ENCODE measurements around the gene COL7A1. TPM values are rescaled to one million over a fixed set of nuclear protein-coding genes. Genes with fewer than 3 reads are reported as not detected.
A peak's percentile ranks its signal among the peaks of the same experiment; 100 is the strongest.

Gene COL7A1
- total RNA-seq, 1 experiment from 2014 or later: 40.0 TPM

GRCh38 chr3:48596157-48596556 lies 1.0 kb upstream of the COL7A1 start:
- intact Hi-C loops (cut with micrococcal nuclease; ENCODE audit: unreplicated experiment) (no loop called here), in situ Hi-C loops (cut with HindIII; ENCODE audit: low pct_unique_long_range_greater_than_20kb, low sequenced_read_pairs) (no loop called here)
- Histone ChIP-seq H3K9me3 (ENCODE audit: control insufficient read depth, insufficient read depth, low read depth, low read length) (no peaks in the 10 kb centered on the region), H3K27me3 (ENCODE audit: control insufficient read depth, insufficient read depth, low read length) (no peaks in the 10 kb centered on the region), H3K4me3 (ENCODE audit: low read depth in 2 of 2, low read length in 2 of 2) (no peak overlapping the region), H3K36me3 (ENCODE audit: control insufficient read depth, insufficient read depth, low read length) (no peaks in the 10 kb centered on the region), H3K4me1 (ENCODE audit: control insufficient read depth, insufficient read depth, low read length) (peaks cover 34% of the 10 kb centered on the region), H3K27ac (ENCODE audit: low read length) (peak overlapping the region; percentile 54)
- ChIA-PET CTCF (no interaction called here), POLR2A (no interaction called here)
- DNase-seq (ENCODE audit: low read depth, low spot score) (no peak), ATAC-seq (peak; percentile 28)
- BruUV-seq (replicated peaks): no TSS peak
- TF ChIP-seq REST (IDR thresholded peaks at IDR 0.05; ENCODE audit: insufficient read depth in 1 of 2, low read depth in 2 of 2, low read length in 1 of 2) (no peak), TCF7L2 (IDR thresholded peaks at IDR 0.05; ENCODE audit: low read depth, low read length) (no peak), SIN3A (IDR thresholded peaks at IDR 0.05; ENCODE audit: borderline replicate concordance, insufficient read depth, low read depth, low read length) (no peak), POLR2AphosphoS5 (IDR thresholded peaks at IDR 0.05; ENCODE audit: low read depth, low read length) (no peak), CTCF (IDR thresholded peaks at IDR 0.05) (no peak)

GRCh38 chr3:48595526-48596121 lies 495 bp upstream of the COL7A1 start:
- peaks cover 34% of the 10 kb centered on the region for H3K4me1 ChIP-seq (ENCODE audit: control insufficient read depth, insufficient read depth, low read length)
- DNase-seq (ENCODE audit: low read depth, low spot score) (no peak), ATAC-seq (peak; percentile 57)
- TF ChIP-seq TCF7L2 (IDR thresholded peaks at IDR 0.05; ENCODE audit: low read depth, low read length): no peak
- no peak for TF ChIP-seq REST (IDR thresholded peaks at IDR 0.05; ENCODE audit: insufficient read depth in 1 of 2, low read depth in 2 of 2, low read length in 1 of 2)
- no peak for TF ChIP-seq SIN3A (IDR thresholded peaks at IDR 0.05; ENCODE audit: borderline replicate concordance, insufficient read depth, low read depth, low read length)
- TF ChIP-seq CTCF (IDR thresholded peaks at IDR 0.05): no peak
- no peak for TF ChIP-seq POLR2AphosphoS5 (IDR thresholded peaks at IDR 0.05; ENCODE audit: low read depth, low read length)
- no peaks in the 10 kb centered on the region for H3K36me3 ChIP-seq (ENCODE audit: control insufficient read depth, insufficient read depth, low read length)
- POLR2A ChIA-PET: no interaction called here
- CTCF ChIA-PET: no interaction called here
- peak overlapping the region; percentile 54 for H3K27ac ChIP-seq (ENCODE audit: low read length)
- no peaks in the 10 kb centered on the region for H3K9me3 ChIP-seq (ENCODE audit: control insufficient read depth, insufficient read depth, low read depth, low read length)
- BruUV-seq (replicated peaks): no TSS peak
- H3K27me3 ChIP-seq (ENCODE audit: control insufficient read depth, insufficient read depth, low read length): no peaks in the 10 kb centered on the region
- in situ Hi-C loops (cut with HindIII; ENCODE audit: low pct_unique_long_range_greater_than_20kb, low sequenced_read_pairs) (no loop called here), intact Hi-C loops (cut with micrococcal nuclease; ENCODE audit: unreplicated experiment) (no loop called here)
- peak overlapping the region in 1 of 2 experiments; percentile 43; a peak in 2 of 4 replicates for H3K4me3 ChIP-seq (ENCODE audit: low read depth in 2 of 2, low read length in 2 of 2)
